PFSK-1 (cell line): ENCODE results near the gene GOLGA6C.
"Not testable (repeated sequence)": the region's sequence is repeated elsewhere in the genome, so short reads cannot be mapped to it uniquely, and the experiment has no call there.

Experiments used
- POLR2AphosphoS5 ChIP-seq: IDR thresholded peaks from 2 replicates; pipeline ENCODE4 v1.6.1; 2012; ENCODE audit warnings: low read depth, mild to moderate bottlenecking, control low read depth, low read length, moderate library complexity
- SIN3A ChIP-seq: IDR thresholded peaks from 2 replicates; pipeline ENCODE4 v1.6.1; 2012; ENCODE audit warnings: mild to moderate bottlenecking, low read length, moderate library complexity, borderline replicate concordance; ENCODE audit not compliant: insufficient read depth
- TAF1 ChIP-seq: IDR thresholded peaks from 2 replicates; pipeline ENCODE4 v1.6.1; 2012; ENCODE audit warnings: low read length, control low read depth, borderline replicate concordance; ENCODE audit not compliant: insufficient read depth
- TF ChIP-seq, protein P1 (sequence below), 2 experiments: IDR thresholded peaks; 2 replicates each; pipeline versions ENCODE4 v1.6.1 to v1.8.0; 2011 to 2012; ENCODE audit warnings: low read depth in 2 of 2, low read length in 2 of 2, control low read depth in 1 of 2, inconsistent platforms in 1 of 2, mild to moderate bottlenecking in 1 of 2, moderate library complexity in 1 of 2; ENCODE audit not compliant: insufficient read depth in 1 of 2

DNA sequence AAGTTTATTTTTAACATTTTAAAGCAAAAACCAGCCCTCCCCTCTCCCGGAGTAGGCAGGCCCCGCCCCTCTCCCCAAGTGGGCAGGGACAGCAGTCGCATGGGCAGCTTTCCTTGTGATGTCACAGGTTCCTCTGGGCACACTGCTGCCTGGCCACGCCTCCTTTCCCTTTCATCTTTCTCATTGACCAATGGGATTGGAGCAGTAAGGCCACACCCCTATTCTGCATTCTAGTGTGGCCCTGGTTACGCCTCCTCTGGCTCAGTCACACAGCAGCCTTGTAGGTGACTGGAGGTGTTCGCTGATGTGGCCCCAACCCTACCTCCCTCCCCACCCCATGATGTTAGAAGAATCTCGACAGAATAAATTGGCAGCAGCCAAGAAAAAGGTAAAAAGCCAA is 24.4 kb downstream of the GOLGA6C start, which contains the start of gene GOLGA6D:
- TF ChIP-seq POLR2AphosphoS5, SIN3A, TAF1: not testable (repeated sequence)
- TF ChIP-seq, protein P1, sequence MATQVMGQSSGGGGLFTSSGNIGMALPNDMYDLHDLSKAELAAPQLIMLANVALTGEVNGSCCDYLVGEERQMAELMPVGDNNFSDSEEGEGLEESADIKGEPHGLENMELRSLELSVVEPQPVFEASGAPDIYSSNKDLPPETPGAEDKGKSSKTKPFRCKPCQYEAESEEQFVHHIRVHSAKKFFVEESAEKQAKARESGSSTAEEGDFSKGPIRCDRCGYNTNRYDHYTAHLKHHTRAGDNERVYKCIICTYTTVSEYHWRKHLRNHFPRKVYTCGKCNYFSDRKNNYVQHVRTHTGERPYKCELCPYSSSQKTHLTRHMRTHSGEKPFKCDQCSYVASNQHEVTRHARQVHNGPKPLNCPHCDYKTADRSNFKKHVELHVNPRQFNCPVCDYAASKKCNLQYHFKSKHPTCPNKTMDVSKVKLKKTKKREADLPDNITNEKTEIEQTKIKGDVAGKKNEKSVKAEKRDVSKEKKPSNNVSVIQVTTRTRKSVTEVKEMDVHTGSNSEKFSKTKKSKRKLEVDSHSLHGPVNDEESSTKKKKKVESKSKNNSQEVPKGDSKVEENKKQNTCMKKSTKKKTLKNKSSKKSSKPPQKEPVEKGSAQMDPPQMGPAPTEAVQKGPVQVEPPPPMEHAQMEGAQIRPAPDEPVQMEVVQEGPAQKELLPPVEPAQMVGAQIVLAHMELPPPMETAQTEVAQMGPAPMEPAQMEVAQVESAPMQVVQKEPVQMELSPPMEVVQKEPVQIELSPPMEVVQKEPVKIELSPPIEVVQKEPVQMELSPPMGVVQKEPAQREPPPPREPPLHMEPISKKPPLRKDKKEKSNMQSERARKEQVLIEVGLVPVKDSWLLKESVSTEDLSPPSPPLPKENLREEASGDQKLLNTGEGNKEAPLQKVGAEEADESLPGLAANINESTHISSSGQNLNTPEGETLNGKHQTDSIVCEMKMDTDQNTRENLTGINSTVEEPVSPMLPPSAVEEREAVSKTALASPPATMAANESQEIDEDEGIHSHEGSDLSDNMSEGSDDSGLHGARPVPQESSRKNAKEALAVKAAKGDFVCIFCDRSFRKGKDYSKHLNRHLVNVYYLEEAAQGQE (IDR thresholded peaks at IDR 0.05; ENCODE audit: insufficient read depth in 1 of 2, low read depth in 2 of 2, low read length in 2 of 2): not testable (repeated sequence)
